GM21717 (cell line): ENCODE data around the gene TMEM121.
"Not testable (repeated sequence)": the region's sequence is repeated elsewhere in the genome, so short reads cannot be mapped to it uniquely, and the experiment has no call there.

Source experiments
- ATAC-seq: cut with Tn5 transposase; IDR thresholded peaks from one replicate; pipeline ENCODE4 v1.9.1; 2021; ENCODE audit warnings: mild to moderate bottlenecking, moderate library complexity; ENCODE audit not compliant: unreplicated experiment

TMEM121 gene

DNA sequence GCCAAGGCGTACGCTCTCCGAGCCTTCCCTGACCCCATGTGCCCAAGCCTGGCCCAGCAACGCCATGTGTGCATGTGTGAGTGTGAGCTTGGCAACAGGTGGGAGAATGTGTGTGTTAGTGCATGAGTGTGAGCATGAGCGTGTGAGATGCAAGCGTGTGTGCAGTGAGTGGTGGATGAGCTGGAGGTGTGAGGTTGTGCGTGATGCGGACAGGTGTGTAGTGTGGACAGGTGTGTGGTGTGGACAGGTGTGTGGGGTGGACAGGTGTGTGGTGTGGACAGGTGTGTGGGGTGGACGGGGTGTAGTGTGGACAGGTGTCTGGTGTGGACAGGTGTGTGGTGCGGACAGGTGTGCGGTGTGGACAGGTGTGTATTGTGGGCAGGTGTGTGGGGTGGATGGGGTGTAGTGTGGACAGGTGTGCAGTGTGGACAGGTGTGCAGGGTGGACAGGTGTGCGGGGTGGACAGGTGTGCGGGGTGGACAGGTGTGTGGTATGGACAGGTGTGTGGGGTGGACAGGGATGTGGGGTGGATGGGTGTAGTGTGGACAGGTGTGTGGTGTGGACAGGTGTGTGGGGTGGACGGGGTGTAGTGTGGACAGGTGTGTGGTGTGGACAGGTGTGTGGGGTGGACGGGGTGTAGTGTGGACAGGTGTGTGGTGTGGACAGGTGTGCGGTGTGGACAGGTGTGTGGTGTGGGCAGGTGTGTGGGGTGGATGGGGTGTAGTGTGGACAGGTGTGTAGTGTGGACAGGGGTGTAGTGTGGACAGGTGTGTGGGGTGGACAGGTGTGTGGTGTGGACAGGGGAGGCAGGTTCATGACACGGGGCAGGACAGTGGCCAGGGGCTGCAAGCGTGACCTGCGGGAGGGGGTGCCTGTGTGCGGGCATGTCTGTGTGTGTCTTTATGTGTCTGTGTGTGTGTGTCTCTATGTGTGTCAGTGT is 41.1 kb downstream of the TMEM121 start:
- ATAC-seq = not testable (repeated sequence)

DNA sequence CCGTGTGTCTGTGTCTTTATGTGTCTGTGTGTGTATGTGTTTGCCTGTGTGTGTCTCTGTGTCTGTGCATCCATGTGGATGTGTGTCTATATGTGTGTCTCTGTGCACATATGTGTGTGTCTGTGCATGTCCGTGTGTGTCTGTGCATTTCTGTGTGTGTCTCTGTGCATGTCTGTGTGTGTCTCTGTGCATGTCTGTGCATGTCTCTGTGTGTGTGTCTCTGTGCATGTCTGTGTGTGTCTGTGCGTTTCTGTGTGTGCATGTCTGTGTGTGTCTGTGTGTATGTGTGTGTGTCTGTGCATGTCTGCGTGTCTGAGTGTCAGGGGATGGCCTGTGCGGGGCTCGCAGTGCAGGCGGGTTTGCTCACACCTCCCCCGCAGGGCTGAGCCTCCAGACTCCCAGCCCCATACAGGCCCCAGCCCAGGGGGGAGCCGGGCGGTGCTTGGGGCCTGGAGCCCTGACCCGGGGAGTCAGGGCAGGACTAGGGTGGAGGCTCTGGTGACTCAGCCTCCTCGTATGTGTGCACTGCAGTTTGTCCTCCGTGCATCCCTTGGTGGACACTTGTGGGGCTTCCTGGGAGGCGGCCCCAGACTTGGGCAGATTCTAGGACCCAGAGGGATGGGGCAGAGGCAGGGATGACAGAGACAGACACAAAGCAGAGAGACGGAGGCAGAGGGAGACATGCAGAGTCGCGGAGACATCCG is 41.9 kb downstream of the TMEM121 start:
- ATAC-seq = not testable (repeated sequence)

DNA sequence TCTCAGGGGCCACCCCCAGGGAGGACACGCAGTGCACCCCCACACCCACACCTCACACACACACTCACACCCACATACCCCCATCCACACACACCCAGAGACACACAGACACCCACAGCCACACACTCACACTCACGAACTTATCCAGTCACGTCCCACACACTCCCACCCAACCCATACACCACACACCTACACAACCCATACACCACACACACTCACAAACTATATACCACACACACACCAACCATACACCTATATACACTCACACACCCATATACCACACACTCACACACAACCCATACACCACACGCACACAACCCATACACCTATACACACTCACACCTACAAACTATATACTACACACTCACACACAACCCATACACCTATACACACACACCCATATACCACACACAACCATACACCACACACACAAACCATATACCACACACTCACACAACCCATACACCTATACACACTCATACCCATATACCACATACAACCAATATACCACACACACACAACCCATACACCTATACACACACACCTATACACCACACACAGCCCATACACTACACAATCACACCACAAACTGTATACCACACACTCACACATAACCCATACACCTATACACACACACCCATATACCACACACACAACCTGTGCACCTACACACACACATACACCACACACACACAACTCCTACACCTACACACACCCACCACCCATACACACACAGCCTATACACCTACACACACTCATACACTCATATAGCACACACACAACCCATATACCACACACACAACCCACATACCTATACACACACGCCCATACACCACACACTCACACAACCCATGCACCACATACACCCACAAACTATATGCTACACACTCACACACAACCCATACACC is 42.7 kb downstream of the TMEM121 start:
- no peak for ATAC-seq

DNA sequence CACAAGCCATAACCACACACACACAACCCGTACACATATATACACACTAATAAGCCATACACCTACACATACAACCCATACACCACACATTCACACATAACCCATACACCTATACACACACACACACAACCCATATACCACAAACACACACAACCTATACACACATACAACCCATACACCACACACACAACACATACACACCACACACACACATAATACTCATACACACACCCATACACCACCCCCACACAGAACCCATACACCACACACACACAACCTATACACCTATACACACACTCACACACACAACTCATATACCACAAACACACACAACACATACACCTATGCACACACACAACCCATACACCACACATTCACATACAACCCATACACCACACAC is 44.1 kb downstream of the TMEM121 start:
- no peak for ATAC-seq

DNA sequence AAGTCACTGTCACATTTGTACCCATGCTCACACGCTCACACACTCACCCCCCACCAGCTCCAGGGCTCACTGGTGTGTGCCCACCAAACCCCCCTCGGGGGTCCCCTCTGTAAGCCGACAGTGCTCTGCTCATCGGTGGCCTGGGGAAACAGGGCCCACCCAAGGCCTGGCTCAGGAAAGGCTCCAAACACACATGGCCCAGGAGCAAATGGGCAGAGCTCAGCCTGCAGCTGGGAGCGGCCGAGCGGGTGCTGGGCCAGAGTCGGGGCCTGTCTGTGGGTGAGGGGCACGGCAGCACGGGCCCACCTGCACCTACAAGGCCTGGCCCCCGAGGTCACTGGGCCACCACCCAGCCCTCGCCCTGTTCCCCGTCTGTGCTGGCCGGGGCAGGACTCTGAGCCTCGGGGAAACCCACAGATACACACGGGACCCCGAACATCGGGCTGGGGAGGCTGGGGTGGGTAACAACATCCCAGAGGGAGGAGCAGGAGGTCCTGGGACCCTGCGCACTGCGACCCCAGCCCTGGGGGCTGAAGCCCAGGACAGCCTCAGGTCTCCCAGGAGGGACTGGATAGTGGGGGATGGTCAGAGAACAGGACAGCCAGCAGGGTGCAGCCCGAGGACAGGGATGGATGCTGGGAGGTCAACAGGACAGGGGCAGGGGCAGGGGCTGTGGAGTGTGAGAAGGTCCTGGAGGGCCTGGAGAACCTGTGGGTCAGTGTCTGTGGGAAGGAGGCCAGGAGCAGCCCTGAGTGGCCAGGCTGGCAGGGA is 45.0 kb downstream of the TMEM121 start:
- not testable (repeated sequence) for ATAC-seq

DNA sequence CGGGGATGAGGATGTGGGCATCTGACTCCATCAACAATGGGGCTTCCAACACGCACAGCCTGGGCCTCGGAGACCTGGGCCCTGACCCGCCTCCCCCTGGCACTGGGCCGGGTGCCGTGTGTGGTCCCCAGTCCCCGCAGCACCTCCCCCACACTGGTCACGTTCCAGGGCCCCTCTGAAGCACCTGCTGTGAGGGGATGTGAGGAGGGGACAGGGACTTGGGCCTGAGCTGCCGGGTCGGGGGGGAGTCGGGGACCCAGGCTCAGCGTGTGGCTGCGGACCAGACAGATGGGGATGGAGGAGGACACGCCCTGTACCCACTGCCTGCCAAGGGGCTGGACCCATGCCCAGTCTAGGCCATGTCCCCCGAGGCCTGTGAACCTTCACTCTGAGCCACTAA is 45.7 kb downstream of the TMEM121 start:
- ATAC-seq = not testable (repeated sequence)

DNA sequence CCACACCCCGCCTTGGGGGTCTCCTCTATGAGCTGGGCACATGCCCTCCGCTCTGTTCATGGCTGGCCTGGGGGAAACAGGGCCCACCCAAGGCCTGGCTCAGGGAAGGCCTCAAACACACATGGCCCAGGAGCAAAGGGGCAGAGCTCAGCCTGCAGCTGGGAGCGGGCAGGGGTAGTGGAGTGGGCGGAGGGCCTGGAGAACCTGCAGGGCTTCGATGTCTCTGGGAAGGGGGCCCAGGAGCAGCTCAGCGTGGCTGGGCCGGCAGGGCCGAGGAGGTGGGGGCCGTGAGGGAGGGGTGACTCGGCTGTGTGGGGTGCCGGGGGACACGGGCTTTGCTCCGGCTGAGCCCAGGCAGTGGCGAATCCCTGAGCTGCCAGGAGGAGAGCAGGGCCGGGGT is 47.5 kb downstream of the TMEM121 start:
- not testable (repeated sequence) for ATAC-seq

DNA sequence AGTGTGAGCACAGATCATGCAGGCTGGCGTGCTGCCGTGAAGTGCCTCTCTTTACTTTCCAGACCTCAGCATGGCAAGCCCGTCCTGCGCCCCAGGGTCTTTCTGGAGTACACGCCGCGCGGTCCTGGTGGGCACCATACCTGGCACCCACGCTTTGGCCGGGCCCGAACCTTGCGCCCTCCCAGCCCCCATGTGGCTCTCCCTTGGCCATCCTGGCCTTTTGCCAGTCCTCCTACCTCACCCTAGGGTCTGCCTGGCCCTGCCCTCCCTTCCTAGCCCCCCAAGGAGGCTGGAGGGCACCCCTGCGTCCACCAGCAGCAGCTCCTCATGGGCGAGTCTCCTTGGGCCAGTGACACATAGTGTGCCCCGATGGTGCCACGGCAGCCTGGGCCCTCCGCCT is 48.0 kb downstream of the TMEM121 start:
- ATAC-seq = not testable (repeated sequence)

DNA sequence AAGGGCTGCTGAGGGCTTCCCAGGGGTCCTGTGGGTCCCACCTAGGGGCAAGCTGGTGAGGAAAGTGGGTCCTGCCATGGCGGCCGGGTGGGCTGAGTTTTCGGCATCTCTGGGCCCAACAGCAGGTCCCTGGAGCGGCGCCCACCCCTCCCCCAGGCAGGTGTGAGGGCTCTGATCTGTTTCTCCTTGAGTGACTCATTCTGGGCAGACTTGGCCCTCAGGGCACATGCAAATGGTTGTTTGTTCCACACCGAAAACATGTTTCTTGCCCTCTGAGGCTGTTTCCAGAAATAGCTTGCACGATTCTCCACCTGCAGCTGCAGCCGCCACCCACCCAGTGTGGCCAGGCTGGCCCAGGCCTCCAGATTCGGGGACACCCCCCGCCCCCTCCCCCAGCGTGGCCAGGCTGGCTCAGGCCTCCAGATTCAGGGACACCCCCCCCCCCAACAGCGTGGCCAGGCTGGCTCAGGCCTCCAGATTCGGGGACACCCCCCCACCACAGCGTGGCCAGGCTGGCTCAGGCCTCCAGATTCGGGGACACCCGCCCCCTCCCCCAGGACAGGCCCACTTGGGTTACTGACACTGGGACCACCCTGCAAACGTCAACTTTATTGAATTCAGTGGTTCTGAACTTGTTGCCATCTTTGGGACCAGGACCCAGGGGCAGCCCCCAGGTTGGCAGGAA is 48.8 kb downstream of the TMEM121 start:
- ATAC-seq = peak; percentile 44

DNA sequence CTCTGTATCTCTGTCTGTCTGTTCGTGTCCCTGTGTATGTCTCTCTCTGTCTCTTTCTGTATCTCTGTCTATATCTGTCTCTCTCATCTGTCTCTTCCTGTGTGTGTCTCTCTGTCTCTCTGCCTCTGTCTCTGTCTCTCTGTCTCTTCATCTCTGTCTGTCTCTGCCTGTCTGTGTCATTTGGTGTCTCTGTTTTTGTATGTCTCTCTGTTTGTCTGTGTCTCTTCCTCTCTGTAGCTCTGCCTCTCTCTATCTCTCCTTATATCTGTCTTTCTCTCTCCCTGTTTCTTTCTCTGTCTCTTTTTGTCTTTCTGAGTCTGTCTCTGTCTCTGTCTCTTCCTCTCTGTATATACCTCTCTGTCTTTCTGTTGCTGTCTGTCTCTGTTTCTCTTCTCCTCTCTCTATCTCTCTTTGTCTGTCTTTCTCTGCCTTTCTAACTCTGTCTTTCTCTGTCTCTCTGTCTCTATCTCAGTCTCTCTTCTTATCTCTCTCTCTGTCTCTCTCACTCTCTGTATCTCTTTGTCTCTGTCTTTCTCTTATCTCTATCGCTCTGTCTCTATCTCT is 50.2 kb downstream of the TMEM121 start:
- no peak for ATAC-seq

DNA sequence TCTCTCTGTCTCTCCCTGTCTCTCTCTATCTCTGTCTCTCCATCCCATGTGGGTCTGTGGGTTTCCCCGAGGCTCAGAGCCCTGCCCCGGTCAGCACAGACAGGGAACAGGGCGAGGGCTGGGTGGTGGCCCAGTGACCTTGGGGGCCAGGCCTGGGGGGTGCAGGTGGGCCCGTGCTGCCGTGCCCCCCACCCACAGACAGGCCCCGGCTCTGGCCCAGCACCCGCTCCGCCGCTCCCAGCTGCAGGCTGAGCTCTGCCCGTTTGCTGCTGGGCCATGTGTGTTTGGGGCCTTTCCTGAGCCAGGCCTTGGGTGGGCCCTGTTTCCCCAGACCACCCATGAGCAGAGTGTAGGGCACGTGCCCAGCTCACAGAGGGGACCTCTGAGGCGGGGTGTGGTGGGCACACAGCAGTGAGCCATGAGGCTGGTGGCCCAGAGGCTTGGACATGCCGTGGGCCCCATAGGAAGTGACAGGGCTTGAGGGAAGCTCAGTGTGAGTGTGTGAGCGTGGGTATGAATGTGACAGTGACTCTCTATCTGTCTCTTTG is 51.0 kb downstream of the TMEM121 start:
- no peak for ATAC-seq

DNA sequence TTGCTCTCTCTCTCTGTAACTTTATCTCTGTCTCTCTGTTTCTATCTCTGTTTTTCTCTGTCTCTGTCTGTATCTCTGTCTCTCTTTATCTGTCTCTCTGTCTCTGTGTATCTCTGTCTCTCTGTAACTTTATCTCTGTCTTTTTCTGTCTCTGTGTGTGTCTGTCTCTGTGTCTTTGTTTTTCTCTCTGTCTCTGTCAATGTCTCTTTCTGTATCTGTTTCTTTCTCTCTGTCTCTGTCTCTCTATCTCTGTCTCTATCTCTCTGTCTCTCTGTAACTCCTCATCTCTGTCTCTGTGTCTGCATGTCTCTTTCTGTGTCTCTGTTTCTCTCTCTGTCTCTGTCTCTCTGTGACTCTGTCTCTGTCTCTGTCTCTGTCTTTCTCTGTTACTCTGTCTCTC is 51.7 kb downstream of the TMEM121 start:
- no peak for ATAC-seq

DNA sequence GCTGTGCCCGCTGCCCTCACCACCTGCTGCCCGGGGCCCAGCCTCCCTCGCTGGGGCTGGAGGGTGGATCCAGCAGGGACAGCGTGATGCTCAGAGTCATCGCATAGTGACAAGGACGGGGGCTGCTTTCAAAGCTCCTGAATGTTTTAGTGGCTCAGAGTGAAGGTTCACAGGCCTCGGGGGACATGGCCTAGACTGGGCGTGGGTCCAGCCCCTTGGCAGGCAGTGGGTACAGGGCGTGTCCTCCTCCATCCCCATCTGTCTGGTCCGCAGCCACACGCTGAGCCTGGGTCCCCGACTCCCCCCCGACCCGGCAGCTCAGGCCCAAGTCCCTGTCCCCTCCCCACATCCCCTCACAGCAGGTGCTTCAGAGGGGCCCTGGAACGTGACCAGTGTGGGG is 52.8 kb downstream of the TMEM121 start:
- ATAC-seq = not testable (repeated sequence)
